HEK293 (cell line): Measurements from ENCODE around the gene LCOR.
"Not testable (repeated sequence)": the region's sequence is repeated elsewhere in the genome, so short reads cannot be mapped to it uniquely, and the experiment has no call there.

Experiments
- CTCF ChIA-PET: fragments of 350-600 bp; formaldehyde crosslinking; extraction: SDS; loops from one replicate; lab custom pipeline; 2021; ENCODE audit warnings: antibody characterized with exemption; lab: Yijun Ruan, JAX
- POLR2A ChIA-PET: fragments of 300-600 bp; formaldehyde crosslinking; extraction: SDS; loops from one replicate; lab custom pipeline; 2020; ENCODE audit warnings: antibody characterized with exemption, inconsistent platforms; lab: Yijun Ruan, JAX
- H3K27ac ChIP-seq: fragments of 200-500 bp; sonication (Bioruptor generic); 2 replicates; pipeline ENCODE4 v1.5.1; 2014; ENCODE audit warnings: low read depth, low read length, control low read depth, inconsistent platforms; ENCODE audit errors: extremely low read depth
- H3K36me3 ChIP-seq, 2 experiments: fragments of 200-500 bp in 1 of 2; sonication (Bioruptor generic) in 1 of 2; 1 replicate in 1 of 2; 2 replicates in 1 of 2; pipeline ENCODE4 v1.5.1; 2014 to 2017; ENCODE audit warnings: inconsistent platforms in 2 of 2, low read length in 2 of 2; ENCODE audit not compliant: control insufficient read depth in 2 of 2, insufficient read depth in 1 of 2
- H3K4me1 ChIP-seq: fragments of 200-500 bp; sonication (Bioruptor generic); 2 replicates; pipeline ENCODE4 v1.5.1; 2014; ENCODE audit warnings: mild to moderate bottlenecking, low read length, inconsistent platforms; ENCODE audit not compliant: control insufficient read depth, insufficient read depth
- H3K4me3 ChIP-seq: 2 replicates; pipeline ENCODE4 v1.5.1; 2011; ENCODE audit warnings: low read depth, mild to moderate bottlenecking, control low read depth, low read length, moderate library complexity
- H3K9me3 ChIP-seq: fragments of 200-500 bp; sonication (Bioruptor generic); 2 replicates; pipeline ENCODE4 v1.5.1; 2014; ENCODE audit warnings: low read depth, low read length, inconsistent platforms; ENCODE audit not compliant: control insufficient read depth, insufficient read depth
- GLIS1 ChIP-seq: fragments of 450-650 bp; formaldehyde crosslinking; IDR thresholded peaks from 2 replicates; pipeline ENCODE4 v1.5.1; 2016; ENCODE audit warnings: missing biosample characterization, missing genetic modification characterization
- KLF7 ChIP-seq: fragments of 450-650 bp; formaldehyde crosslinking; IDR thresholded peaks from 2 replicates; pipeline ENCODE4 v1.5.1; 2016; ENCODE audit warnings: missing biosample characterization, missing genetic modification characterization, borderline replicate concordance
- MYNN ChIP-seq: fragments of 450-650 bp; formaldehyde crosslinking; IDR thresholded peaks from 2 replicates; pipeline ENCODE4 v1.5.1; 2016; ENCODE audit warnings: missing biosample characterization, missing genetic modification characterization, borderline replicate concordance
- PRDM6 ChIP-seq: fragments of 450-650 bp; formaldehyde crosslinking; IDR thresholded peaks from 2 replicates; pipeline ENCODE4 v1.5.1; 2017; ENCODE audit warnings: missing biosample characterization, missing genetic modification characterization
- ZBTB20 ChIP-seq: fragments of 450-650 bp; formaldehyde crosslinking; IDR thresholded peaks from 2 replicates; pipeline ENCODE4 v1.5.1; 2016; ENCODE audit warnings: missing biosample characterization, missing genetic modification characterization
- ZBTB44 ChIP-seq: fragments of 450-650 bp; IDR thresholded peaks from 2 replicates; pipeline ENCODE4 v1.5.1; 2018; ENCODE audit warnings: missing biosample characterization, mild to moderate bottlenecking, missing genetic modification characterization
- ZFP41 ChIP-seq: fragments of 450-650 bp; formaldehyde crosslinking; IDR thresholded peaks from 2 replicates; pipeline ENCODE4 v1.5.1; 2016; ENCODE audit warnings: missing biosample characterization, missing genetic modification characterization, borderline replicate concordance
- ZNF157 ChIP-seq: fragments of 450-650 bp; formaldehyde crosslinking; IDR thresholded peaks from 2 replicates; pipeline ENCODE4 v1.5.1; 2016; ENCODE audit warnings: missing biosample characterization, missing genetic modification characterization
- ZNF18 ChIP-seq: fragments of 450-650 bp; formaldehyde crosslinking; IDR thresholded peaks from 2 replicates; pipeline ENCODE4 v1.5.1; 2016; ENCODE audit warnings: missing biosample characterization, missing genetic modification characterization
- ZNF426 ChIP-seq: fragments of 450-650 bp; formaldehyde crosslinking; IDR thresholded peaks from 2 replicates; pipeline ENCODE4 v1.5.1; 2017; ENCODE audit warnings: missing biosample characterization, missing genetic modification characterization, mild to moderate bottlenecking, inconsistent platforms, moderate library complexity
- ZNF558 ChIP-seq: fragments of 450-650 bp; formaldehyde crosslinking; IDR thresholded peaks from 2 replicates; pipeline ENCODE4 v1.5.1; 2016; ENCODE audit warnings: missing biosample characterization, missing genetic modification characterization
- ZNF610 ChIP-seq: fragments of 450-650 bp; formaldehyde crosslinking; IDR thresholded peaks from 2 replicates; pipeline ENCODE4 v1.5.1; 2016; ENCODE audit warnings: missing biosample characterization, missing genetic modification characterization, borderline replicate concordance
- TF ChIP-seq, protein P1 (sequence below): fragments of 450-650 bp; formaldehyde crosslinking; optimal IDR thresholded peaks from 2 replicates; pipeline ENCODE3; 2016; ENCODE audit warnings: missing biosample characterization, mild to moderate bottlenecking, missing genetic modification characterization
- TF ChIP-seq, protein P2 (sequence below): fragments of 450-650 bp; formaldehyde crosslinking; IDR thresholded peaks from 2 replicates; pipeline ENCODE4 v1.5.1; 2016; ENCODE audit warnings: missing biosample characterization, missing genetic modification characterization

Gene LCOR

GRCh38 chr10:96943161-96943560 is 111.1 kb downstream of the LCOR start:
- H3K36me3 ChIP-seq, H3K4me3 ChIP-seq, POLR2A ChIA-PET, H3K27ac ChIP-seq, H3K9me3 ChIP-seq, H3K4me1 ChIP-seq: not testable (repeated sequence)
- CTCF ChIA-PET, result interaction anchor here (0.6 to 1.4 kb wide), 3 partner anchors 22 to 82 kb away, joined by 3 to 4 read pairs (median 3); no protein-coding TSS in a partner anchor
- peak; percentile 49; the same call in 1 of the 2 replicates for TF ChIP-seq KLF7 (tag by site-specific recombination)
- TF ChIP-seq ZBTB44 (tag by site-specific recombination), result 0 out of 2 replicates have a peak, but pooled peaks have one; percentile 8

DNA sequence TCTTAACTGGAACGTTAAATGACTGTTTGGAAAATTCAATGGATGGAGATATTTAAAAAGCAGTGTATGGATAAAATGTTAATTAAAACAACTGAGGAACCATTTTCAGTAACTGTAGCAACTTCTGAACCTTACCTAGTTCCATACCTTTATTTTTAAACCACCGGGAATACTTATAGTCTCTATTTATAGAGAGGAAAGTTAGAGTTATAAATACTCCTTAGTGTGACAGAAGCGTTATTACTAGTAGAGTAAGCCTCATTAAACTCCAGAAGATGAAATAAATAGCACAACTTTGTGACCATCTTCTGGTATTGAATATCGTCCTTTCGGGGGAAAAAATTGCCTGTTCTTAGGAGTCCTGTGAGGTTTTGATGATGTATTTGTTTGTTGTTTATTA is 114.9 kb downstream of the LCOR start:
- TF ChIP-seq GLIS1 (tag by site-specific recombination), result no peak
- TF ChIP-seq ZNF610, result no peak
- TF ChIP-seq ZNF558 (tag by site-specific recombination), result no peak
- no peak for TF ChIP-seq MYNN (tag by site-specific recombination)
- no peaks in the 10 kb centered on the region for H3K9me3 ChIP-seq
- peaks cover 10% of the 10 kb centered on the region for H3K4me1 ChIP-seq
- H3K4me3 ChIP-seq, result no peak overlapping the region
- CTCF ChIA-PET, result interaction anchor here (0.7 kb wide), 1 partner anchor 100 kb away, joined by 3 read pairs; no protein-coding TSS in a partner anchor
- POLR2A ChIA-PET, result no interaction called here
- no peak overlapping the region for H3K27ac ChIP-seq
- peaks cover 0 to 3% of the 10 kb centered on the region in 2 experiments; a peak in 1 of 3 replicates for H3K36me3 ChIP-seq

DNA sequence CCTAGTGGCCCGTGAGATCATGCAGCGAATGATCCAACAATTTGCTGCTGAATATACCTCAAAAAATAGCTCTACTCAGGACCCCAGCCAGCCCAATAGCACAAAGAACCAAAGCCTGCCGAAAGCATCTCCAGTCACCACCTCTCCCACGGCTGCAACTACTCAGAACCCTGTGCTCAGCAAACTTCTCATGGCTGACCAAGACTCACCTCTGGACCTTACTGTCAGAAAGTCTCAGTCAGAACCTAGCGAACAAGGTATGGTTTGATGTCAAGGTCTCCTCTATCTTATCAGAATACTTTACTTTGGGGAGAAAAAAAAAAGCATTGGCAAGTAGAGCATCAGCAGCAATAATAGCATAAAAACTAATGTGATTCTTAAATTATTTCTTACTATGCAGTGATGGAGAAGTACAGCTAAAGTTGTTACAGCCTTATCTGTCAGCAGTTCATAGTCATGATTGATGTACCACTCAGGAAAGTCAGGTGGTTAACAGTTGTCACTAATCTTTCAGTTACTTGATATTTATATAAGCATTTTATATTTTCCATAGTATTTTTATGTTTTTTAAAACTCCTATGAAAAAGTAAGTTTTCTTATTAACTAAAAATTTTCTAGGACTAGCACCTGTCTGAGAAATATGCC is 117.1 kb downstream of the LCOR start:
- no peak overlapping the region for H3K4me3 ChIP-seq

DNA sequence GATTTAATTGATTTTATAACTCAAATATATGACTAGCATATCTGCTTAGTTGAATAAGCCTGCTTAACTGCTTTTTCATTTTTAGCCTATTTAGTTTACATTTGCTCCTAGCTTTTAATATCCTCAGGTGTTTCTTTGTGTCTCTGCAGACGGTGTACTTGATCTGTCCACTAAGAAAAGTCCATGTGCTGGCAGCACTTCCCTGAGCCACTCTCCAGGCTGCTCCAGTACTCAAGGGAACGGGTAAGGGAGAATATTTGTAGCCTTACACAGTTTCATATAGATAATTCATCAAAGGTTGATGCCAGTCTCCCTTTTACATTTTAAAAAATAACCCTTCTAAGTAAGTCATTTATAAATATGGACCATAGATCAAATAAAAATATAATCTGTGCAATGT is 119.9 kb downstream of the LCOR start:
- peaks cover 0 to 16% of the 10 kb centered on the region in 2 experiments for H3K36me3 ChIP-seq
- ChIA-PET CTCF (no interaction called here), POLR2A (no interaction called here)
- H3K4me1 ChIP-seq, result peaks cover 12% of the 10 kb centered on the region
- H3K9me3 ChIP-seq, result no peaks in the 10 kb centered on the region
- H3K4me3 ChIP-seq, result no peak overlapping the region
- H3K27ac ChIP-seq, result no peak overlapping the region
- TF ChIP-seq, protein P1, sequence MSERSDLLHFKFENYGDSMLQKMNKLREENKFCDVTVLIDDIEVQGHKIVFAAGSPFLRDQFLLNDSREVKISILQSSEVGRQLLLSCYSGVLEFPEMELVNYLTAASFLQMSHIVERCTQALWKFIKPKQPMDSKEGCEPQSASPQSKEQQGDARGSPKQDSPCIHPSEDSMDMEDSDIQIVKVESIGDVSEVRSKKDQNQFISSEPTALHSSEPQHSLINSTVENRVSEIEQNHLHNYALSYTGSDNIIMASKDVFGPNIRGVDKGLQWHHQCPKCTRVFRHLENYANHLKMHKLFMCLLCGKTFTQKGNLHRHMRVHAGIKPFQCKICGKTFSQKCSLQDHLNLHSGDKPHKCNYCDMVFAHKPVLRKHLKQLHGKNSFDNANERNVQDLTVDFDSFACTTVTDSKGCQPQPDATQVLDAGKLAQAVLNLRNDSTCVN, result no peak
- no peak for TF ChIP-seq ZNF157 (tag by site-specific recombination)
- TF ChIP-seq ZNF18 (tag by site-specific recombination), result no peak
- no peak for TF ChIP-seq ZFP41 (tag by site-specific recombination)
- TF ChIP-seq, protein P2, sequence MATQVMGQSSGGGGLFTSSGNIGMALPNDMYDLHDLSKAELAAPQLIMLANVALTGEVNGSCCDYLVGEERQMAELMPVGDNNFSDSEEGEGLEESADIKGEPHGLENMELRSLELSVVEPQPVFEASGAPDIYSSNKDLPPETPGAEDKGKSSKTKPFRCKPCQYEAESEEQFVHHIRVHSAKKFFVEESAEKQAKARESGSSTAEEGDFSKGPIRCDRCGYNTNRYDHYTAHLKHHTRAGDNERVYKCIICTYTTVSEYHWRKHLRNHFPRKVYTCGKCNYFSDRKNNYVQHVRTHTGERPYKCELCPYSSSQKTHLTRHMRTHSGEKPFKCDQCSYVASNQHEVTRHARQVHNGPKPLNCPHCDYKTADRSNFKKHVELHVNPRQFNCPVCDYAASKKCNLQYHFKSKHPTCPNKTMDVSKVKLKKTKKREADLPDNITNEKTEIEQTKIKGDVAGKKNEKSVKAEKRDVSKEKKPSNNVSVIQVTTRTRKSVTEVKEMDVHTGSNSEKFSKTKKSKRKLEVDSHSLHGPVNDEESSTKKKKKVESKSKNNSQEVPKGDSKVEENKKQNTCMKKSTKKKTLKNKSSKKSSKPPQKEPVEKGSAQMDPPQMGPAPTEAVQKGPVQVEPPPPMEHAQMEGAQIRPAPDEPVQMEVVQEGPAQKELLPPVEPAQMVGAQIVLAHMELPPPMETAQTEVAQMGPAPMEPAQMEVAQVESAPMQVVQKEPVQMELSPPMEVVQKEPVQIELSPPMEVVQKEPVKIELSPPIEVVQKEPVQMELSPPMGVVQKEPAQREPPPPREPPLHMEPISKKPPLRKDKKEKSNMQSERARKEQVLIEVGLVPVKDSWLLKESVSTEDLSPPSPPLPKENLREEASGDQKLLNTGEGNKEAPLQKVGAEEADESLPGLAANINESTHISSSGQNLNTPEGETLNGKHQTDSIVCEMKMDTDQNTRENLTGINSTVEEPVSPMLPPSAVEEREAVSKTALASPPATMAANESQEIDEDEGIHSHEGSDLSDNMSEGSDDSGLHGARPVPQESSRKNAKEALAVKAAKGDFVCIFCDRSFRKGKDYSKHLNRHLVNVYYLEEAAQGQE, result no peak

More for the DNA sequence above, 117.1 kb downstream of the LCOR start:
- Histone ChIP-seq H3K36me3 (peaks cover 0 to 3% of the 10 kb centered on the region in 2 experiments; a peak in 2 of 3 replicates), H3K4me1 (peaks cover 10% of the 10 kb centered on the region), H3K9me3 (no peaks in the 10 kb centered on the region), H3K27ac (no peak overlapping the region)
- CTCF ChIA-PET, result interaction anchor here (0.6 to 1.0 kb wide), 5 partner anchors 8 to 582 kb away, joined by 3 to 7 read pairs (median 4); no protein-coding TSS in a partner anchor
- TF ChIP-seq ZBTB20 (tag by site-specific recombination) (0 out of 2 replicates have a peak, but pooled peaks have one; percentile 16), ZNF426 (tag by site-specific recombination) (no peak), PRDM6 (tag by site-specific recombination) (0 out of 2 replicates have a peak, but pooled peaks have one; percentile 43)
- POLR2A ChIA-PET, result no interaction called here
